Activated CD8-positive, alpha-beta memory T cell treated with anti-CD3 and anti-CD28 coated beads for 48 hours (primary cell): ENCODE results near the gene ARMC3.
"Not testable (repeated sequence)": the region's sequence is repeated elsewhere in the genome, so short reads cannot be mapped to it uniquely, and the experiment has no call there.

Experiments used
- DNase-seq, 3 experiments: peaks; one replicate each; pipeline ENCODE4 v3.0.0-alpha.2; 2020; ENCODE audit warnings: low read depth in 2 of 3, low spot score in 2 of 3

Gene ARMC3

DNA sequence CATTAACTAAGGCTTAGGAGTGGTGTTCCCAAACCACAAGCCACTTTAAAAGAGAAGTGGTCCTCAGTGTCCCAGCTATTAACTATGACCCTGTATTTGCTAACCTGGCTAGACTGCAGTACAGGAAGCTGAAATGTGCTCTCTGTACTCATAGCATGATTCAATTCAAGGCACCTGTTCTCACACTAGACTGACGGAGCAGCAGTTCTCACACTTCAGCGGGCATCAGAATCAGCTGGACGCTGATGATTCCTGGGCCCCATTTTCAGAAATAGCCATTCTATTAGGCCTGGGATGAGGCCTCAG lies 143.0 kb downstream of the ARMC3 start:
- DNase-seq: no peak

- DNase-seq: not testable (repeated sequence)
Observed at GRCh38 chr10:23072593-23072992, 144.7 kb downstream of the ARMC3 start.

DNA sequence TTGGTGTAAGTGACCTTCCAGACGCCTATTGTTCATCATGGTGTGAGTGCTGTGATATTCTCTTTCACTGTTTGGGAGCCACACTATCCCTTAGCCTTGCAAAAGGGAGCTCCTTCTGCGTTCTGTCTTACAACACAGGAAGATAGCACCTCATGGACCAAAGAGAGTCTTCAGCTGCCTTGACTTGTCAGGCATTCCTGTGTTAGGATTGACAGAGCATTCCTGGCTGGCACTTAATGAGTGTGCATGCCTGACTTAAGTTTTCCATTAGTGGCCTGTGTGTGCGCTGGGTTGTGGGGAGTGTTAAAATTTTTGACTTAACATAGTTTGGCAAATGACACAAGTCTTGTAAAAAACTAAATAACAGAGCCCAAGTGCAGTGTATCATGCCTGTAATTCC lies 145.7 kb downstream of the ARMC3 start:
- DNase-seq: no peak

DNA sequence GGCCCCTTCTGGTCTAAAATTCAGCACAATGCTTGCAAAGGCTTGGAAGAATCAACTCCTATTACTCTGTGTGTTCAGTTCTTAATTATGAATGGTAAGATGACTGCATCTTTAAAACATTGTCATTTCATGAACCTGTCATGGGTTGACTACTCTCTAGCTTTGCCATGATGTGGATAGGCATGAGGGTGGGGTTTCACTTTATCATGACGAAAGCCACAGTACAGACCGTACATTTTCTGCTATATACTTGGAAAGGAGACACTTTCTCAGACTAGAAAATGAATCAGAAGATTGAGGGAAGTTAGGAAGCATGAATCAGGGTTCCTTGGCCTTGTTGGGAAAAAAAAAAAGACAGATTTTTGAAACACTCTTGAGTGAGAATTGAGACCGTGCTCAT lies 147.8 kb downstream of the ARMC3 start:
- DNase-seq: no peak

DNA sequence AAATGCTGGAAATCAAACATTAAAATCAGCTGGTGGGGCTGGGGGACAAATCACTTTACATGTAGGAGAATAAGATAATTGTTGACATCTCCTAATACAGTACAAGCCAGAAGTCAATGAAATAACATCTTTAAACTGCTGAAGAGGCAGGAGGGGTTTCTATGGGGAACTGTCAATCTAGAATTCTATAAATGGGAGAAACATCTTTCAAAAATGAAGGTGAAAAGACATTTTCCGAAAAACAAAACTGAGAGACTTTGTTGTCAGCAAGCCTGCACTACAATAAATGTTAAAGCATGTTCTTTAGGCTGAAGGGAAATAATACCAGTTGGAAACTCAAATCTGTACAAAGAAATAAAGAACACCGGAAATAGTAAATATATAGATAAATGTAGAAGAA lies 150.3 kb downstream of the ARMC3 start:
- DNase-seq: no peak

- DNase-seq: no peak
Observed at GRCh38 chr10:23079700-23080099, 151.8 kb downstream of the ARMC3 start.

GRCh38 chr10:23080262-23080661 lies 152.4 kb downstream of the ARMC3 start:
- DNase-seq: no peak

- DNase-seq: no peak
Observed at GRCh38 chr10:23081221-23081750, 153.4 kb downstream of the ARMC3 start.

DNA sequence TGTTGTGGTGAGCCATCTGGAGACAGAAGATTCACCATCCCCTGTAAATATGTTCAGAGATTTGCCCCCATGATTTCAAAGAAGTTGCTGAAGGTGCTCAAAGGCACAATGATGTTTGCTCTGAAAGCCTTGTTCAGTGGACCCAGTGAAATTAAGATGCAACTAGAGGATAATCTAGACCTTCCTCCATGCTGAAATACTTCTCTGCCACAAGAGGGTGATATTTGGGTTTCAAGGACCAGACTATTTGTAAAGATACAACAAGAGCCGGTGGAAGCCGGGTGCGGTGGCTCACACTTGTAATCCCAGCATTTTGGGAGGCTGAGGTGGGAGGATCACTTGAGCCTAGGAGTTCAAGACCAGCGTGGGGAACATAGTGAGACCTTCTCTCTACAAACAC lies 154.0 kb downstream of the ARMC3 start:
- DNase-seq: no peak
